PC-9 (cell line): ENCODE results near the gene PKNOX2.

Experiments
- CTCF ChIP-seq: fragments of 200-600 bp; sonication (generic); conservative IDR thresholded peaks from 2 replicates; pipeline ENCODE4 v1.6.1; 2017; ENCODE audit warnings: mixed run types, antibody characterized with exemption, mild to moderate bottlenecking, moderate library complexity
- EZH2 ChIP-seq: fragments of 200-600 bp; sonication (generic); IDR thresholded peaks from 2 replicates; pipeline ENCODE4 v1.8.0; 2017; ENCODE audit warnings: antibody characterized with exemption, low read depth

DNA sequence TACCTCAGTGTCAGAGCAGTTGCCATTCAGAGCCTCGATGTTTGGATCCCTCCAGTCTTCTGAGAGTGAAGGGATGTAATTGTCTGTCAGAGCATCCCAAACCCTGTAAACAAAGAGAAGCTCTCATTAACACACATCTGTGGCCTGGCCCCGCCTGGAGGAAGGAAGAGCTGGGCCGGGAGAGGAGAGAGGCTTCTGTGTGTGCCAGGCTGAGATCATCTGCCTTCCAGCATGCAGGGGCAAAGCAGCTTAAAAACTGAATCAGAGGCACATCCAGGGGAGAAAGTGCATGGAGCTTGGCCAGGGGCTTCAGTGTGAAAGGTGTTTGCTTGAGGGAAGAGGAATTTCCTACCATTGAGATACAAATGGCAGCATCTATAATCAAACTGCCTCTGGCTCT, 317.0 kb downstream of the PKNOX2 start:
- no peak for TF ChIP-seq EZH2
- TF ChIP-seq CTCF: no peak
